COLO829 (cell line): ENCODE data around the gene CASP14.
"Not testable (repeated sequence)": the region's sequence is repeated elsewhere in the genome, so short reads cannot be mapped to it uniquely, and the experiment has no call there.

Experiments used
- DNase-seq: peaks from one replicate; pipeline ENCODE4 v3.0.0; 2012; ENCODE audit warnings: low spot score

The CASP14 gene

DNA sequence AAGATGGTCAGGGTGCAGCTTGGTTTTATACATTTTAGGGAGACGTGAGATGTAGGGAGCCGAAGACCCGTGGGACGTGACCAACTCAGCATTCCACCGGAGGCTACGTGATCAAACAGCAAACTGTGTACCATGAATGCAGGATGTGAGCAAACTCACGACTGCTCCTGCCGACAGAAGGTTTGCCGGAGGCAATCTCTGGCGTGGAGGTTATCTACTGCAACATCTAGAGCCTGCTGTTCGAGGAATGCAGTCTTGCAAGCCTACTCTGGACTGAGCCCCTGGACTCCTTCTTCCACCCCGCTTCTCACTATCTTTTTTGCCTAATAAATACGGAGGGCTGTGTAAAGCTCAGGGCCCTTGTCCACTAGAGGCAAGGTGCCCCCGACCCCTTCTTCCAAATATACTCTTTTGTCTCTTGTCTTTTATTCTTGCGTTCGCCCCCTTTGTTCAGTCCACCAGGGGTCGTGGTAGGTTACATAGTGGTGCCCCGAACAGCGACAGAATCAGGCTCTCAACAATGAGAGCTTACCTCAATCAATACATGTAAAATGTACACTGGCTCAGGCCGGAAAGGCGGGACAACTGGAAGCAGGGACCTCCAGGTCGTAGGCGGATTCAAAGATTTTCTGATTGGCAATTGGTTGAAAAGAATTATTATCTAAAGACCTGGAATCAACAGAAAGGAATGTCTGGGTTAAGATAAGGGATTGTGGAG is 23.8 kb downstream of the CASP14 start:
- DNase-seq = no peak

DNA sequence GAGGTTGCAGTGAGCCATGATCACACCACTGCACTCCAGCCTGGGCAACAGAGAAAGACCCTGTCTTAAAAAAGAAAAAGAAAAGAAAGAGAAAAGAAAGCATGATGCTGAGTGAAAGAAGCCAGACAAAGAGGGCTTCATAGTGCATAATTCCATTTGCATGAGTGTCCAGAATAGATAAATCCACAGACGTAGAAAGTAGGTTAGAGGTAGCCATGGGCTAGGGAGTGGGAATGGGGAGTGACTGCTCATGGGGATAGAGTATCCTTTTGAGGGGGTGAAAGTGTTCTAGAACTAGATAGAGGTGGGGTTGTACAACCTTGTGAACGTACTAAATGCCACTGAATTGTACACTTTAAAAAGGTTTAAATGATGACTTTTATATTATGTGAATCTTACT is 25.1 kb downstream of the CASP14 start:
- no peak for DNase-seq

- no peak for DNase-seq
These were observed 26.5 kb downstream of the CASP14 start for GRCh38 chr19:15075806-15076205.

DNA sequence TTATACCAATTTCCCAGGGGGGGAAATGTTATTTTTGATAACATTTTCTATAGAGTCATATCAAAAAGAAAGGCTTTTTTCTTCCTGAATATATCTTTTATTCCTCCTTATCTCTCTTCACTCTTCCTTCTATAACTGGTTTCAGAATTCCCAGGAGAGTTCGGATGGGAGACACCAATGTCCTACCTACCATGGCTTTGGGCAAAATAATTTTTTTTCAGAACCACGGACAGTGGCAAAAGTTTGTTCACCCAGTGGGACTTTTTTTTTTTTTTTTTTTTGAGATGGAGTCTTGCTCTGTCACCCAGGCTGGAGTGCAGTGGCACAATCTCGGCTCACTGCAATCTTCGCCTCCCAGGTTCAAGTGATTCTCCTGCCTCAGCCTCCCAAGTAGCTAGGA is 30.7 kb downstream of the CASP14 start:
- not testable (repeated sequence) for DNase-seq

DNA sequence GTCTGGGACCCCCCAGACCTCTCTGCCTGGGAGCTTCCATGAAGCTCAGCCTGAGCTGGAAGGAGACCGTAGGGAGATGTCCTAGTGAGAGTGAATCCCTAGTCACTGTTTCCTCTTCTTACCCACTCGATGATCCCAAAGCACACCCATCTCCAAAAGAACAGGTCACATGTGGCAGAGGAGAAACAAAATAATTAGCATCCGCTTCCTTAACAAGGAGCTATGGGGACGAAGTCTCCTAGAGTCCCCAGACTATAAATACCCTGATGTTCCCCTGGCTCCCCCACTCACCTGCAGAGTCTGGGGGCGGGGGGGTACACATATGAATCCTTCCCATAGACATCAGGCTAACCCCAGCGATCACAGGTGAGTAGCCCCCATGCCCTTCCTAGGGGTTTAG is 32.6 kb downstream of the CASP14 start, which contains the start of gene OR1I1:
Gene OR1I1 (plus strand): TSS at position 301 of the 400 bp plus-strand sequence. CDS start 4,855 bp downstream, outside the sequence.
- DNase-seq = no peak

GRCh38 chr19:15087182-15087581 is 37.9 kb downstream of the CASP14 start:
- no peak for DNase-seq

DNA sequence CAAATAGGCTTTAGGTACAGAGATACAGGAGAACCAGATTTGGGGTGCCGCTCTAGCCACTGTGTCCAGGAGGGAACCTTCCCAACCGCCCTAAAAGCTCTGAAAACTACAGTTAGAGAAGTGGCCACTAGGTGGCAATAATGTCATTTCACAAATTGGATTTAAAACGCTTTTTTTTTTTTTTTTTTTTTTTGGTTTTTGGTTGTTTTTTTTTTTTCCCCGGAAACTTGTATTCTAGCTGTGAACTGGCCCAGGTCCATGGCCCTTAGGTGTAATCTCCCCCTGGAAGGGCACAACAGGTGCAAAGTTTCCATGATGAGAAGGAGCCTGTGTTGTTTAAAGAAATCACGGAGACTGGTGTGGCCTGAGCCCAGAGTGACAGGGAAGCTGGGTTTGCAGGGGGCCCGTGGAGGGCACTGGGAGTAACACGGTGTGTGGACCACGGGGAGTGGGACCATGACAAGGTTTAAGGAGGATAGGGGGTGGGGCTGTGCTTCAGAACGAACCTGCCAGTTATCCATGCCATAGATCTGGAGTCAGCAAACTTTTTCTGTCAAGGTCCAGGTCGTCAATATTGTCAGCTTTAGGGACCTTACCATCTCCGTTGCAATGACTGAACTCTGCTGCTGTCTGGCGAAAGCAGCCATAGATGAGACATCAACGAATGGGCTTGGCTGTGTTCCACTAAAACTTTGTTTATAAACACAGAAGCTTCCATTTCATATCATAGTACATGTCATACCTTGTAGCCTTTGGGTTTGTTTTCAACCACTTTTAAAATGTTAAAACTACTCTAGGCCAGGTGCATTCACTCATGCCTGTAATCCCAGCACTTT is 42.9 kb downstream of the CASP14 start:
- no peak for DNase-seq

- no peak for DNase-seq
These were observed 43.7 kb downstream of the CASP14 start for GRCh38 chr19:15093001-15093400.

GRCh38 chr19:15096223-15096622 is 46.9 kb downstream of the CASP14 start:
- no peak for DNase-seq

GRCh38 chr19:15097980-15098379 is 48.7 kb downstream of the CASP14 start:
- not testable (repeated sequence) for DNase-seq

GRCh38 chr19:15098460-15098859 is 49.2 kb downstream of the CASP14 start:
- DNase-seq = no peak

DNA sequence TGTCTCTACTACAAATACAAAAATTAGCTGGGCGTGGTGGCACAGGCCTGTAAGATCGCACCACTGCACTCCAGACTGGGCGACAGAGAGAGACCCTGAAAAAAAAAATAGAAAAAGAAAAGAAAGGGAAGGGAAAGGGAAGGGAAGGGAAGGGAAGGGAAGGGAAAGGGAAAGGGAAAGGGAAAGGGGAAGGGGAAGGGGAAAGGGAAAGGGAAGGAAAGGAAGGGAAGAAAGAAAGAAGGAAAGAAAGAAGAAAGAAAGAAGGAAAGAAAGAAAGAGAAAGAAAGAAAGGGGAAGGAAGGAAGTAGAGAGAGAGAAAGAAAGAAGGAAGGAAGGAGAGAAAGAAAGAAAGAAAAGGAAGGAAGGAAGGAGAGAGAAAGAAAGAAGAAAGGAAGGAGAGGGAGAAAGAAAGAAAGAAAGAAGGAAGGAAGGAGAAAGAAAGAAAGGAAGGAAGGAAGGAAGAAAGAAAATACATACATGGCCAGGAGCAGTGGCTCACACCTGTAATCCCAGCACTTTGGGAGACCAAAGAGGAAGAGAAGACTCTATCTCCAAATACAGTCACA is 49.8 kb downstream of the CASP14 start:
- no peak for DNase-seq

- DNase-seq = peak; percentile 51
These were observed 52.3 kb downstream of the CASP14 start for GRCh38 chr19:15101479-15102082.

DNA sequence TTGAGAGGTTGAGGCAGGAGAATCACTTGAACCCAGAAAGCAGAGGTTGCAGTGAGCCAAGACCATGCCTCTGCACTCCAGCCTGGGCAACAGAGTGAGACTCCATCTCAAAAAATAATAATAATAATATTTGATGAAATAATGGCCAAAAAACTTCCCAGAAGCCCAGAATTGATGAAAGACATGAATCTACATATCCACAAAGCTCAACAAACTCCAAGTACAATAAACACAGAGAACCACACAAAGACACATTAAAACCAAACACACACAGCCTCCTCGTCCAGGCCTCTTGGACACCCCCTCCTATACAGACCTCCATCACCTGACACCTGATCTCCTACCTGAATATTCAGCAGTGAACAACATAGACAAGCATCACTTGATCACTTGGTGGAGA is 54.7 kb downstream of the CASP14 start:
- no peak for DNase-seq

DNA sequence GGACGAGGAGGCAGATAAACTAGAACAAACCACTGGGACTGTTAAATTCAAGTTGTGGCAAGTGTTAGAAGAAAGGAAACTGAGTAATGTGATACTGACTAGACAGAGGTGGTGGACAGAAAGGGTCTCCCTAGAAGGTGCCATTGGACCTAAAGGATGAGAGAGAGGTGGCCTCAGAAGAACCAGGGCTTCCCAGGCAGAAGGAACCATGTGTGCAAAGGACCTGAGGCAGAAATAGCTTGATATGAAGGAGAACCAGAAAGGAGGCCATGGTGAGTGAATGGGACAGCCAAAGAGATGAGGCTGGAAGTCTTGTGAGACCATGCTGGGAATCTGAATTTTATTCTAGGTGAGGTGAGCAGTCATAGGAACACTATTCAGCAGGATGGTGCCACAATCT is 55.1 kb downstream of the CASP14 start:
- DNase-seq = no peak

DNA sequence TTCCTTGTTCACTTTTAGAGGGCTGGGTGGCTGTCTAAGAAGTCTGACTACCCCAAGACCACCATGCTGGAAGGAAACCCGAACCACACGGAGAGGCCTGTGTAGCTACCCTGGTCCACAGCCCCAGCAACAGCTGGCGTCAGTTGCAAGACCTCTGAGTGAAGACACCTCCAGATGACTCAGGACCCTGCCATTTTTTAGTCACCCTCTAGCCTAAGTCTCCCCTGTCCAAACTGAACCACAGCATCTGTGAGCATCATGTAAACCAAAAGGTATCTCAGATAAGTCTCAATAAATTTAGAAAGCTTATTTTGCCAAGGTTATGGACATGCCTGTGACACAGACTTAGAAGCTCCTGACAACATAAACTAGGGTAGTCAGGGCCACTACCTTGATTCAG is 55.8 kb downstream of the CASP14 start:
- DNase-seq = no peak

- peak; percentile 37 for DNase-seq
These were observed 58.1 kb downstream of the CASP14 start, which contains the start of gene SYDE1 for GRCh38 chr19:15107061-15108010. TSS of gene SYDE1 (plus strand) at chr19:15107401. CDS start at chr19:15107434, 33 bp downstream.
